GM03348 (cell line): ENCODE data around the gene CST8.

Experiments used
- DNase-seq: peaks from one replicate; pipeline ENCODE4 v3.0.0; 2012; ENCODE audit warnings: low spot score

CST8 gene

DNA sequence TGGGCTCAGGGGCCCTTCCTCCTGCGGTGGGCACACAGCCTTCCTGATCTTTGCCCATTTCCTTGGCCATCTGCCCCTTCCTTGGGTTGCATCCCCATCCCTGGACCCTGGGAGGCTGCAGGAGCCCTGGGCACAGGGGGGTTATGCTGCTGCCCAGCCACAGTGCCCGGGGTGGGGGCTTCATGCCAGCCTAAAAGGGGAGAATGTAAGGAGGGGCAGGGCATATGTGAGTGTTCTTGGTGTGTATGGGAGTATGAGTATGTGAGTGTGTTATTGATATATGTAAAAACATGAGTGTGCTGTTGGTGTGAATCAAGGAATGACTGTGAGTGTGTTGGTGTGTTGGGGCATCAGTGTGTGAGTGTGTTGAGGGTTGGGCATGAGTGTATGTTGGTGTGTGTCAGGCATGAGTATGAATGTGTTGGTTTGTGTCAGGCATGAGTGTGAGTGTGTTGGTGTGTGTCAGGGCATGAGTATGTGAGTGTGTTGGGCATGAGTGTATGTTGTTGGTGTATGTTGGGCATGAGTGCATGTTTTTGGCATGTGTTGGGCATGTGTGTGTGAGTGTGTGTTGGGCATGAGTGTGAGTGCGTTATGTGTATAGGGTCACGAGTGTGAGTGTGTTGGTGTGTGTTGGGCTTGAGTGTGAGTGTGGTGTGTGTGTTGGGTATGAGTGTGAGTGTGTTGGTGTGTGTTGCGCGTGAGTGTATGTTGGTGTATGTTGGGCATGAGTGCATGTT is 14.7 kb upstream of the CST8 start:
- DNase-seq: no peak

DNA sequence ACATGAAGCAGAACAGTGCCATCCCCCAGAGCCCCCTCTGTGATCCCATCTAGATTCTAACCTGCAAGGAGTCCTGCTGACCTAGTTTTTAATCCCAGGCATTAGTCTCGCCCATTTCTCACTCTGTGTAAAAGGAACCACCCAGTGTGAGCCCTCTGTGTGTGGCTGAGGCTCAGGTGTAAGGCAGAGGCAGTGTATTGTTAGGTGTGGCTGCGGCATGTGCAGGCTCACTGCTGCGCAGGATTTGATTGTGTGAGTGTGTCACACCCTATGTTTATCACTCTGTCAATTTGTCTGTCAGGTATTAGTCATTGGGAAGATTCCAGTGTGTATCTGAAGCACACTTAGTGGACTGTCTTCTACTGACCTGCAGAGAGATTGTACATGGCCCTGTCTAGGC is 13.7 kb upstream of the CST8 start:
- DNase-seq: no peak

DNA sequence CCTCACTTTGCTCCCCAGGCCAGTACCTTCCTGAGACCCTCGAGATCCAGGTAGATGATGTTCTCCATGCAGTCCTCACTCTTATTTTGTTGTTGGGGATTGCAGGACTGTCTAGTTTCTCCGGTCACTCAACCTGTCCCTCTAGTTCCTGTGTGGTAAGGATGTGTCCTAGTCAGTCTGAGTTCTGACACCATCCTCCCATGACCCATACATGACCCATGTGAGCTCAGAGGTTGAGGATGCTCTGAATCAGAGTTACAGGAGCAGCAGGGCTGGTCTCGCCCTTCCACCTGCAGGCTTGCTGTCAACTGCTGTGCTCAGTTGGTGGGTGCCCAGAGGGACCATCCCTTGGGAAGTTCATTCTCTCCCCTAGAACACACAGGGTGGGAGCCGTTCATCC is 11.9 kb upstream of the CST8 start:
- no peak for DNase-seq

DNA sequence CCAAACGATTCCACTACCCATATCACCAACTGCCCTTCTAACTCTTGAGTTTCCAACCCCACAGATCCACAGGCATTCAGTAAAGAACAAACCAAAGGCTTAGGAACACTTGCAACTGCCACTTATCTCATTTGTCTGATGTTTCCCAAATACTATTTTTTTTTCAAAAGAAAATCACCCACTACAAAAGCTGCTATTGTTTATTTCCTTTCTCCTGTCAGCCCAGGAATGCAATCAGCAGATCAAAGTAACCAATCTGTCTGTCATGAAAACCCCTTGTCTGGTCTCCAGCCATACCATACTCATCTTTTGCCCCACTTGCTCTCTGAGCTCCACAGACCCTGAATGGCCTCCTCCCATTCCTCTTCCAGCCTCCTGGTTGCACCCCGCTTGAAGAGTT is 8.8 kb upstream of the CST8 start:
- no peak for DNase-seq

DNA sequence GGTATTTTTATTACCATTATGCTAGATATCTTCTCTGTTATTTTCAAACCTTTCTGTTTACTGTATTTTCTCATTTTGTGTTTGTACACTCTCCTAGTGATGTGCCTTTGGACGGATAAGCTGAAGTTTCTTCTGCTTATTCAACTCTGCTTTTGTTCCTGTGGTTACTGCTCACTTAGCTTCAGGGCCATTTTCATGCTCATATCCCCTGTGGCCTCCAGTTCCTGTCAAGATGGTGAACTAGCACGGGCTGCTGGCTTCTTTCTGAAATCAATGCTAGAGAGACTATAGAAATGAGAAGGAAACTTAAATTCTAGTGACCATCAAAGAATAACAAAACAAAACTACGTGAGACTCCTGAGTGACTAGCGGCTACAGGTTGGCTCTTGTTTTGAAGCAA is 6.8 kb upstream of the CST8 start:
- DNase-seq: no peak

DNA sequence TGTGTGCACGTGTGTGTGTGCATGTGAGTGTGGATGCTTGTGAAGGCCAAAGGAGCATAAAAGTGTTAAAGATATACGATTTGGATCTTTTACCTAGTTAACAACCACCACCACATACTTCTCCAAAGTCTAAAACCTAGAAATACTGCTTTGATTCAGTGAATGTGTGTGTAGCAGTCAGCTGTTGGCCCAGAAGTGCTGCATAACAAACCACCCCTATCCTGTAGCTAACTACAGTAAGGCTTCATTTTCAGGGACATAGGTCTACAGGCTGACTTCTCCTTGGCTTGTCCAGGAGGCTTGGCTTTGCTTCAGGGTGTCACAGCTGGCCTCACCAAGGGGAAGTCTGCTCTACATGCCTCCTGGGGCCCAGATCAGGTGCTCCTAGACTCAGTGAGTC is 2.4 kb upstream of the CST8 start:
- no peak for DNase-seq

DNA sequence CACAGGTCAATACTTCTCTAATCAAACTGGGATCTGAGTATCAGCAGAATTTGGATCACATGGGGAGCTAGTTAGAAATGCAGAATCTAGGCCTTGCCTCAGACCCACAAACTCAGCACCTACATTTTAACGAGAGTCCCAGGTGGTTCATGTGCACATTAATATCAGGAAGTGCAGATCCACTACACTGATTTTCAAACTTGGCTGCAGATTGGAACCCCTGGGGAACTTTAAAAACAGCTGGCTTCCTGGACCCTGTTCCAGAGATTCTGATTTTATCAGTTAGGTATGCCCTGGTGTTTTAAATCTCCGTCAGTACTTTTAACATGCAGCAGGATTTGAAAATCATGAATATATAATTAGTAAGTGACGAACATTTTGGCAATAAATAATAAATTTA is 1.9 kb upstream of the CST8 start:
- no peak for DNase-seq

DNA sequence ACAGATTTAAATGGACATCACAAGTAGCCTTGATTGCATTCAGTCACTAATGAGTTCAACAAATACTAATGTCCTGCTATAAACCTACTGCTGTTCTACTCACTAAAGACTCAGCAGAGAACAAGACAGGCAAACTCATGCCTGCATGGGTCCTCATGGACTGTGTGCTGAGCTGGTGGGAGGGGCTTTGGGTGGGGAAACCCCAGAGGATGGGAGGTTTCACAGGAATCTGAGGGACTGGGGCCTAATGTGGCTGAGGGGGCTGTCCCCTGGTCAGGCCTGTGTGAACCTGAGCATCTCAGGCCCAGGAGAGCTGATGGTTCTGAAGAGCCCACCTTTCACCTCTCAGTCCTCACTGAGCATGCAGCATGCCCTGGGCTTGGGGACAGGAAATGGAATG is 1.4 kb downstream of the CST8 start:
- DNase-seq: no peak

DNA sequence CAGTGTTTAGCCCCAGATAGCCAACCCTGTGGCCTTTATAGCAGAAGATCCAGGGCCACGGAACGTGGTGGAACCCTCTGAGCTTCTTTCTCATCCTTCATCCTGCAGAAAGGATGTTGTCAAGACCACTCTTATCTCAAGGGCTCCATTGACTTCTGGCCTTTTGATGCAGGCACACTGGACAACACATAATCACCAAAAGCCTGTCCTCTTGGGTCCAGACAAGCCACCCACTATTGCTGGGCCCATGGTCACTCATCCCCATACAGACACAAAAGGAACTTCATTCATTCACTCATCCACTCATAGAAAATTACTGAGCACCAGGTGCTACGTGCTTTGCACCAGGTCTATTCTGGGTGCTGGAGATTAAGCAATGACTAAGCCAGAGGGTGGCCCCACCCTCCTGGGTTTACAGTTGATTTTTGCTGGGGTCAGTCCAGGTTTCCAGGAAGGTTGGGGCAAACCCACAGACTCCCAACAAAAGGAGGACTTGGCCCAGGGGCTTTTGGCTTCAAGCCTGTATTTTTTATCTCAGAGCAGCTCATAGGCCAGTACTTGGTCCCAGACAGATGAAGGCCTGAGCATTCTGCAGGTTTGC is 2.4 kb downstream of the CST8 start:
- DNase-seq: no peak

DNA sequence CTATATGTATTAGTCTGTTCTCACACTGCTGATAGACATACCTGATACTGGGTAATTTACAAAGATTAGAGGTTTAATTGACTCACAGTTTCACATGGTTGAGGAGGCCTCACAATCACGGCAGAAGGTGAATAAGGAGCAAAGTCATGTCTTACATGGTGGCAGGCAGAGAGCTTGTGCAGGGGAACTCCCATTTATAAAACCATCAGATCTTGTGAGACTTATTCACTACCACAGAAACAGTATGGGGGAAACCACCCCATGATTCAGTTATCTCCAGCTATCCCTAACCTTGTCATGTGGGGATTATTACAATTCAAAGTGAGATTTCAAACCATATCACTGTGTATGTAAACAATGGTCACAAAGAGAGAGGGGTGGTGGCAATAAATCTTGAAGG is 6.6 kb downstream of the CST8 start:
- DNase-seq: no peak

DNA sequence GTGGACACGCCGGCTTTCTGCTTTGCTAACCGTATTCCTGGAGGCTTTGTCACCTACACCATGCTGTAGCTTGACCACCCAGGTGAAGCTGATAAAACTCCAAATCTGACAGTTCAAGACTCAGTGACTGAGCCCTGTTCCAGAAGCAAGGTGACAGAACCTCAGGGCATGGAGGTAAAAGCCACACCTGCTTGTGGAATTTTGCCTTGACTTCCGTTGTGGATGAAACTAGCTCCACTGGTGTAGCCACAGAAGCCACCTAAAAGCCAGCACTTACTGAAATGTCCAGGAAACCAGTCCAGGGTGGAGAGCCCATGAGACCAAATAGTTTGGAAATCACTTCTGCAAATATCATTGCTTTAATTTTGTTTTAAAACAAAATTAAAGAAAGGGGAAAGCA is 11.0 kb downstream of the CST8 start:
- no peak for DNase-seq

DNA sequence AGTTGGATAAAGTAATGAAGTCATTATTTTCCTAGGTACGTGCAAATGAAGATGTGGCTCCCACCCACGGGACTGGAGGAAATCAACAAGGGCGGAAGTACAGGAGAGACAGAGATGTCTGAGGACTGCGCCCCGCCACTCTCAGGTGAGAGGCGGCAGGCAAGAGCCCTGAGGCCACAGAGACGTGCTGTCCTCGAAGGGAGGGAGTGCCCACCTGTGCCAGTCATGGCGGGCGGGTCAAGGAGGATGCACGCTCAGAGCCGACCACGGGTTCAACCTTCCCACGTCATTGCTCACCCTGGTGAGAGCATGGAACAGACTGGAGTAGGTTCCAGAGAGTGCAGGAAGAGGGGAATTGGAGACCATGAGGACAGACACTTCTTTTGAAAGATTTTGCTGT is 12.7 kb downstream of the CST8 start:
- DNase-seq: no peak

DNA sequence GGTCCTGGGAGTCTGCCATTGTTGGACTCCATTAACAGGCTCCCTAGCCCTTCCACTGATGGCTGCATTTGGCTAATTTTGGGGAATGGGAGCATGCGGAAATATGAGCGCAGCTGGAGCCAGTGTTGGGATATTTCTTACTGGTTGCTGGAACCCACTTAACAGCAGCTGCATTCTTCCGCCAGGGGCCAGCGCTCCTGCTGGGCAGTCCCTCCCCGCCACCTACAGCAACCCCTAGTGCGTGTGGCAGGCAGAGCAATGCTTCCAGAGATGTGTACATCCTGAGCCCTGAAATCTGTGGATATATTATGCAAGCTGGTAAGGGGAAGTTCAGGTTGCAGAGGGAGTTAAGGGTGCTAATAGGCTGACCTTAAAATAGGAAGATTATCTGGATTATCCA is 16.4 kb downstream of the CST8 start:
- no peak for DNase-seq

DNA sequence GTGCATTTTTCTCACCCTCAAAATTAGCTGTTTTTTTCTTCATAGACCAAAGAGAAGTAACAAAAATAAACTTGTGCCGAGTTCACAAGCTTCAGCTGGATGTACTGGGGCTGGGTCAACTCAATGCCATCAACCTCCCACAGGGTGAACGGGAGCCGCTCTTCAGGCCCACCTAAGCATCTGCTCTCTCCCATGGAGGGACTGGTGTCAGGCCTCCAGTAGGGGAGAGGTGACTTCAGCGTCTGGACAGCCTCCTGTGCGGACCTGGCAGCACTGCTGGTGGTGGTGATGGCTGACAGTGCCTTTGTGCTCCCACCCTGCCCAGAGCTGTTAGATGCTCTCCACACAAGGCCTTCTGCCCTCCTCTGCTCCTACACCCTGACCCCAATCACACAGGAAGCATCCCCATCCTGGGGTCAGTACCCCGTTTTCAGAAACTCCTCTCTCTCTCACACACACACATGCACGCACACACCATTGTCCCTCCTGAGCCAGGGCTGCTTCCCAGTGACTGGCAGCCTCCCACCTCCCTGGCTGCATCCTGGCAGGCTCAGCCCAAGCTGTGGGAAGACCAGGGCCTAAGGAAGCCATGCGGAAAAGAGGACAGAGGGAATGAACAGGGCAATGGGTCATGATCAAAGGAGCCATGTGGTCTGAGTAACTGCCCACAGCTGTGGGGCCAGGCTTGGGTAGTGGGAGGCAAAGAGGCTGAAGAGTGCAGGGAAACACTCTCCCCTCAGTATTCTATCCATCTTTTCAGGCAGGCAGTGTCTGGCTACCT is 17.7 kb downstream of the CST8 start:
- no peak for DNase-seq

DNA sequence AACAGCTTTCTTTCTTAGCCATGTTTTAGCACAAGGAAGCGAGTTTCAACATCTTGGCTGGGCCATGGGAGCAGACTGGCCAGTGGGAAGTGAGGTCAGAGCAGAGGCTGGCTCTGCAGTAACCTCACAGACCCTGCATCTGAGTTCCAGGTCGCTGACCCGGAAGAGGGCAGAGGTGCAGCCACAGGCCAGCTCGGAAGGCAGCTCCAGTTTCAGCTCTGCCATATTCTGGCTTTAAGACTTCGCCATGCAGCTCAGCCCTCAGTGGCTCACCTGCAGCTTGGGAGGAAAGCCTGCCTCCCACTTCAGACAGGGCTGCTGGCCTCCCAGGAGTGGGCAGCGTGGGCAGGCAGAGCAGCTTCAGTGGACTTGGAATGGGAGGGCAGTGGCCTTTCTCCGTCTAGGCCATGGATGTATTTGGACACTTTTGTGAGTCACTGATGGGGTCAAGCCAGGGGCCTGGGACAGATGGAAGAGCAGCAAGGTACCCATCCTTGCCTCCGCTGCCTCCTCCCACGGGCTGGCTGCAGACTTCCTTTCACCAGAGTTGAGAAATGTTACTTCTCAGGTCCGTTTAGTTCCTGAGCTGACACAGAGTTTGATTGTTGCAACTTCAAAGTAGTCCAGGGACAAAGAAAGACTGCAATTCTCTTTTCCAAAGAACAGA is 18.5 kb downstream of the CST8 start:
- DNase-seq: no peak

DNA sequence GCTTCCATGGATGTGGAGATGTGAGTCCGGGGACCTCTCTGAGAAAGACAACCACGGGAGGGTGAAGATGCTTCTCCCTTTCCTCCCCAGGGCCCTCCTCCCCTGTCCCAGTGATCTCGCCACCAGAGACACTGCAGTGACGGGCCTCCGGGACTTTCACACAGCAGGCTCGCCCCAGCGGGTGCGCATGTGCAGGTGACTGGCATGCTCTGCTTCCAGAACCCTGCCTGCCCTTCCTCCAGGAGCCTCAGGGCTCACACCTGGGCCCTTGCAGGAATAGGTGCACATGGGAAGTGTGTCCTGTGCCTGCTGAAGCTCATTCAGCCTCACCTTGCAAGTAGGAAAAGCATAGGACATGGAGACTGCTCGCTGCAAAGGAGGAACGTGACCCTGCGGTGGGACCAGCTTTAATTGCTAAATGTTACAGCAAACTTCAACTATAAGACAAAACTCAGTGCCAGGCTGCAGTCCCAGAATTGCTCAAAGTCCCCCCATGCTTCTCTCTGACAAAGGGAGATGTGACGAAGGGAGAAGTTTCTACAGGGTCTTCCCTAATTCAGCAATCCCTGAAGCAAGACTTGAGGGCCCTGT is 19.2 kb downstream of the CST8 start:
- DNase-seq: no peak

DNA sequence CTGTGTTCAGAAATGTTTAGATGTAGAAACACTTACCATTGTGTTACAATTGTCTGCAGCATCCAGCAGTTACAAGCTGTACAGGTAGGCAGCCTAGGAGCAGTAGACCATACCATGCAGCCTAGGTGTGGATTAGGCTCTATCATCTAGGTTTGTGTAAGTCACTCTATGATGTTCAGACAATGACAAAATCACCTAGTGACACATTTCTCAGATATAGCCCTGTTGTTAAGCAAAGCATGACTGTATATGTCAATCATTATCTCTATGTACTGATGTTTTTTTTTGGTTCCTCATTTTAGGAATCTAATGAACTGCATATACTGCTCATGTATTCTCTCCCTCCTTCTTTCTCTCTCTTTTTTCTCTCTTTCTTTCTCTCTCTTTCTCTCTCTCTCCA is 22.2 kb downstream of the CST8 start:
- no peak for DNase-seq

DNA sequence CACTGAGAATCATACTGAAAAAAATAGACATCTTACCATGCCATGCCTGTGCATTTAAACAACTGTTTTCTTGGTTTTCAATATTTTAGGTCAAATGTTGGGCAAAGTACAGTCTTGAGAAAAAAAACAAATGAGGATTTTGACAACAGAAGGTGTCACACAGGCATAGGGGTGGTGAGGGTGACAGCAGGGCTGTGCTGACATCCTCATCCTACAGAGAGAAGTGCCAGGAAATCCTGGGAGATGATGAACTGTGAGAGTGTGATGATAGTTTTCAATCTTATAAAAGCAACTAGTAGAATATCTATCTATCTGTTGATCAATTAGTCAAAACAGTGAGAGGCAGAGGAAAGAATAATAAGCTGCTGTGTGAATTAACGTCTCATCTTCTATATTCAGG is 23.9 kb downstream of the CST8 start:
- DNase-seq: no peak

DNA sequence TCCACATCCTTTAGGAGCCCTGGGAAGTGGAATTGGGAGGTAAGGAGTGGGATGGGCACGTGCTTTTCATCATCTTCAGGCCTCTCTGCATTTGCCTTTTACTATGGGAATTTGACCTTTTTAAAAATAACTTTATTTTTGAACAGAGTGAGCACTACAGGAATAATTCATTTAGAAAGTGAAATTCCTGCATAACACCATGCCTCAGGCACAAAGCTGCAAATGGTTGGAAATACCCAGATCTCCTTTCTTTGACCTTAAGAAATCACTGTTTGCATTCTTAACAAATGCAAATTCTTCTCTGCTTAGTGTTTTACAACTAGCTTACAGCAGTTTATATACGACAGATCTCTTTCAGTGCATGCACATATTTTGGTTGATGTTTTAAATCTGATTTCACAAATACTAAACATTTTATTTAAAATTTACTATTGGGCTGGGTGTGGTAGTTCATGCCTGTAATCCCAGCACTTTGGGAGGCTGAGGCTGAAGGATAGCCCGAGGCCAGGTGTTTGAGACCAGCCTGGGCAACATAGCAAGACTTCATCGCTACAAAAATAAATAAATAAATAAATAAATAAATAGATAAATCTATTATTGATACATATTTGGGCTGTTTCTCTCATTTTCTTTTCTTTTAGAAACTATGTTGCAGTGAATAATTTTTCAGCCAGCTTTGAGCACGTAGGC is 24.5 kb downstream of the CST8 start:
- DNase-seq: no peak

DNA sequence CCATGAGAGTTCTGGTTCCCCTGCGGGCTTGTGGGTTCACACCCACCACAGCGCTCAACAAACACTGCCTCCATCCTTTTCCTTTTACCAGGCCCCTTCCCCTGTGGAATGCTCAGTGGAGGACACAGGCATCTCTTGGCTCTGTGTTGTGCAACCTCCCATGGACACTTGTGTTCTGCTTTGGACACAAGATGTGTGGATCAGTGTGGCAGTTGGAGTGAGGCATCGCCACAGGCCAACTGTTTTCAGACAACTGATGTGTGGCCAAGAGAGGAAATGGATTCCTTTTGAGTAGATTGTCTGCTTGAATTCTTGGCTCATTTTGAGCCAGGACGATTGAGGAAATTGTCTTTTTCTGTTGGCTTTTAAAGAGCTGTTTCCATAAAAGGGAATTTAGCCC is 26.8 kb downstream of the CST8 start:
- no peak for DNase-seq

DNA sequence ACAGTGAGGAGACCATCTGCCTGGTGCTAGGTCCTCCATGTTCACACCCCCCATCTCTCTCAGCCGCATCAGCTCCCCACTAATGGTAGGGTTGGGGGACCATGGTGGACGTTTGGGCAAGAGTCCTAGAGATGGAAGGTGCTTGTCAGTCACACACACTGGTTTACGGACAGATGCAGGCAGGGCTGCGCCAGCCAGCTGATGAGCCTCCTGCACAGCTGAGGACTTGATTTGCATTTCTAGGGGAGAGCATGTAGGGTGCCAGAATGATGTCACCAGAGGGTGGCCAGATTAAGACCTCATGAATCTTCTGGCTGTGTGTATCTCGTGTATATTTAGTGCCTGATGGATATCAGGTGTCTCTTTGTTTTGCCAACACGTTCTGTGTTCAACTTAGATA is 28.6 kb downstream of the CST8 start:
- DNase-seq: no peak

DNA sequence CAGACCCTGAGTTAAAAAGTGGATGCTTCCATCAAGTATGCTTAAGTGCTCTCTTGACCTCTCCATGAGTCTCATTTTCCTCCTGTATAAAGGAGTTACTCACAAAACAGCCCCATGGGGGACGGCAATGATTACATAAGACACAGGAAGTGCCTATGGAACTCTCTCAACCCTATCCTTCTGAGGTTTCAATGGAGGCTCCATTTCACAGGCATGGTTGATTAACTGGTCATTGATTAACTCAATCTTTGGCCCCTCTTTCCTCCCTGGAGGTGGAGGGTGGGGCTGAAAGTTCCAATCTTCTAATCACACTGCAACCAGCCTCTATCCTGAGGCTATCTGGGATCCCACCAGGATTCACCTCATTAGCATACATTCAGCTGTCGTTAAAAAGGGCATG is 29.3 kb downstream of the CST8 start:
- DNase-seq: no peak
